ENCODE measurements around the gene CFDP1.

Gene CFDP1

GRCh38 chr16:75250089-75250808 is 183.1 kb downstream of the CFDP1 start:
- no peak overlapping the region for H3K4me3 ChIP-seq (ENCODE audit: low read depth, low read length)
- DNase-seq (ENCODE audit: low read depth) = no peak
- TF ChIP-seq CTCF (IDR thresholded peaks at IDR 0.05; ENCODE audit: low read depth, low read length) (no peak), MAX (IDR thresholded peaks at IDR 0.05; ENCODE audit: low read depth, low read length) (no peak), POLR2A (IDR thresholded peaks at IDR 0.05; ENCODE audit: extremely low read depth, insufficient read length) (no peak), MYC (IDR thresholded peaks at IDR 0.05; ENCODE audit: low read depth, low read length) (no peak)

- no peak overlapping the region for H3K4me3 ChIP-seq (ENCODE audit: low read depth, low read length)
- no peak for TF ChIP-seq POLR2A (IDR thresholded peaks at IDR 0.05; ENCODE audit: extremely low read depth, insufficient read length)
- no peak for TF ChIP-seq MYC (IDR thresholded peaks at IDR 0.05; ENCODE audit: low read depth, low read length)
- TF ChIP-seq MAX (IDR thresholded peaks at IDR 0.05; ENCODE audit: low read depth, low read length) = no peak
- TF ChIP-seq CTCF (IDR thresholded peaks at IDR 0.05; ENCODE audit: low read depth, low read length) = no peak
- no peak for DNase-seq (ENCODE audit: low read depth)
These were observed 183.9 kb downstream of the CFDP1 start for GRCh38 chr16:75249441-75249840.

- no peak for TF ChIP-seq CTCF (IDR thresholded peaks at IDR 0.05; ENCODE audit: low read depth, low read length)
- no peak for TF ChIP-seq POLR2A (IDR thresholded peaks at IDR 0.05; ENCODE audit: extremely low read depth, insufficient read length)
- TF ChIP-seq MAX (IDR thresholded peaks at IDR 0.05; ENCODE audit: low read depth, low read length) = no peak
- no peak for TF ChIP-seq MYC (IDR thresholded peaks at IDR 0.05; ENCODE audit: low read depth, low read length)
- H3K4me3 ChIP-seq (ENCODE audit: low read depth, low read length) = no peak overlapping the region
- no peak for DNase-seq (ENCODE audit: low read depth)
These were observed 184.5 kb downstream of the CFDP1 start for GRCh38 chr16:75248536-75249380.

GRCh38 chr16:75248142-75248535 is 185.2 kb downstream of the CFDP1 start:
- H3K4me3 ChIP-seq (ENCODE audit: low read depth, low read length) = no peak overlapping the region
- no peak for DNase-seq (ENCODE audit: low read depth)
- TF ChIP-seq CTCF (IDR thresholded peaks at IDR 0.05; ENCODE audit: low read depth, low read length) = no peak
- no peak for TF ChIP-seq POLR2A (IDR thresholded peaks at IDR 0.05; ENCODE audit: extremely low read depth, insufficient read length)
- no peak for TF ChIP-seq MAX (IDR thresholded peaks at IDR 0.05; ENCODE audit: low read depth, low read length)
- no peak for TF ChIP-seq MYC (IDR thresholded peaks at IDR 0.05; ENCODE audit: low read depth, low read length)

GRCh38 chr16:75247249-75247648 is 186.1 kb downstream of the CFDP1 start:
- no peak overlapping the region for H3K4me3 ChIP-seq (ENCODE audit: low read depth, low read length)
- no peak for DNase-seq (ENCODE audit: low read depth)
- no peak for TF ChIP-seq CTCF (IDR thresholded peaks at IDR 0.05; ENCODE audit: low read depth, low read length)
